GM19193 (cell line): ENCODE measurements around the gene DENND2D.

Experiments
- POLR2A ChIP-seq: IDR thresholded peaks from 4 replicates; pipeline ENCODE4 v1.6.1; 2011; ENCODE audit not compliant: insufficient read depth, insufficient read length; ENCODE audit errors: extremely low read depth

The DENND2D gene

GRCh38 chr1:111175349-111175748, 25.1 kb downstream of the DENND2D start:
- TF ChIP-seq POLR2A, result no peak

- TF ChIP-seq POLR2A, result no peak
Observed at GRCh38 chr1:111174070-111174469, 26.4 kb downstream of the DENND2D start.

DNA sequence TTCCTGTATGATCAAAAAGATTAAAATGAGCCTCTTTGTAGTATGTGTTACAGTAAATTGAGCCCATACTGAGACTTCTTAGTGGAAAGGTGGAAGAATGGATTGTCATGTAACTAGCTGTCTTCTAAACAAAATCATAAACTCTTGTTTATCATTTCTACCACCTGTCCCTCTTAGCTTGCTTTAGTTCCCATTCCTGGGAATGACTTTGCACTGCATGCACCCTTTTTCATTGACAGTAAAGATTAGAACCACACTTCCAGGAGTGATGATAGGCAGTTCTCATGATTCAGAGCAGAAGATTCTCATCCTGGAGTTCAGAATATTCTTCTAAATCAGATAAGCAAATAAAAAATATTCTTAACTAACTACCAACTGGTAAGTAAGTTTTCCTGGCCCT, 28.0 kb downstream of the DENND2D start:
- TF ChIP-seq POLR2A, result no peak

DNA sequence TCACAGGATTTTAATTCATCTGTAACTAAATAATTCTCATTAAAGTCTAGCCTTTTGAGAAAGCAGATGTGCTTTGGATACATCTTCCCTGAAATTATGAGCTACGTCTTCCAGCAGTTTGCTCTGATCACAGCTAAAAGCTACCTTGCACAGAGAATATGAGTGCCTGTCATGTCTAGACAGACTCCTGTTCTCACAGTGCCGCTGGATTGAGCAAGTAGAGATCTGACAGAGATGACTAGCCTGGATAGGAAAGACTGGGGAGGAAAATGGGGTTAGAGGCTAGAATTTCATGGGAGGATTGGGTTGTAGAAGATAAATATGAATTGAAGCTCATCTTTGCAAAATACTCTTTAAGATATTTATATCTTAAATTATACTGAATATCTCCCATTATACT, 36.3 kb downstream of the DENND2D start:
- TF ChIP-seq POLR2A, result no peak

- no peak for TF ChIP-seq POLR2A
Observed at GRCh38 chr1:111163363-111163762, 37.1 kb downstream of the DENND2D start.

GRCh38 chr1:111162488-111162880, 38.0 kb downstream of the DENND2D start:
- TF ChIP-seq POLR2A, result no peak

- TF ChIP-seq POLR2A, result no peak
Observed at GRCh38 chr1:111161843-111162487, 38.5 kb downstream of the DENND2D start.

DNA sequence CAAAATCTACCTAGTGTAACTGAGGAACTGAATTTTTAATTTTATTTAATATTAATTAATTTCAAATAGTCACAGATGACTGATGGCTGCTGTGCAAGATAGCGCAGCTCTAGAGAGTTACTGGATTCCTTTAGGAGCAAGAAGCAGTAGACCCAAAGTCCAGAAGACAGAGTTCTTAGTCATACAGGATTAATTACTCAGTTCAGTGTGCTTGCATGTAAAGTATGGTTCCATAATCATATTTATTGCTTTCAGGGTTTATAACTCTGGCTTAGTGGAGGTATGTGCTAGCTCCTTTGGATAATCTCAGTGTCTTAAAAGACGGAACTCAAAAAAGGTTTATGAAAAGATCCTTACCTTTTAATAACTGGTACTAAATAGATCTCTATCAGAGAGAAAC, 43.0 kb downstream of the DENND2D start:
- no peak for TF ChIP-seq POLR2A

DNA sequence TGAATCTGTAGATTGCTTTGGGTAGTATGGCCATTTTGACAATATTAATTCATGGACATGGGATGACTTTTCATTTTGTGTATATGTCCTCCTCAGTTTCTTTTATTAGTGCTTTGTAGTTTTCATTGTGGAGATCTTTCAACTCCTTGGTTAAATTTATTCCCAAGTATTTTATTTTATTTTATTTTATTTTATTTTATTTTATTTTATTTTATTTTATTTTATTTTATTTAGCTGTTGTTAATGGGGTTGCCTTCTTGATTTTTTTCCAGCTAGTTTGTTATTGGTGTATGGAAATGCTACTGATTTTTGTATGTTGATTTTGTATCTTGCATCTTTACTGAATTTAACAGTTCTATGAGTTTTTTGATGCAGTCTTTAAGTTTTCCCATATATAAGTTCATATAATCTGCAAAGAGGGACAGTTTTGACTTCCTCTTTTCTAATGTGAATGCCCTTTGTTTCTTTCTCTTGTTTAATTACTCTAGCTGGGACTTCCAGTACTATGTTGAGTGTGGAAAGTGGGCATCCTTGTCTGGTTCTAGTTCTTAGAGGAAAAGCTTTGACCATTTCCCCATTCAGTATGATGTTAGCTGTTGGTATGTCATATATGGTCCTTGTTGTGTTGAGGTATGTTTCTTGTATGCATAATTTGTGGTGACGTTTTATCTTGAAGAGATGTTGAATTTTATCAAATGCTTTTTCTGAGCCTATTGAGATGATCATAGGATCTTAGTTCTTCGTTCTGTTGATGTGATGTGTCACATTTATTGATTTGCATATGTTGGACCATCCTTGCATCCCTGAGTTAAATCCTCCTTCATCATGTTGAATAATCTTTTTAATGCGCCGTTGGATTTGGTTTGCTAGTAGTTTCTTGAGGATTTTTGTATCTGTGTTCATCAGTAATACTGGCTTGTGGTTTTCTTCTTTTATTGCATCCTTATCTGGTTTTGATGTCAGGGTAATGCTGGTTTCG, 46.1 kb downstream of the DENND2D start:
- no peak for TF ChIP-seq POLR2A

DNA sequence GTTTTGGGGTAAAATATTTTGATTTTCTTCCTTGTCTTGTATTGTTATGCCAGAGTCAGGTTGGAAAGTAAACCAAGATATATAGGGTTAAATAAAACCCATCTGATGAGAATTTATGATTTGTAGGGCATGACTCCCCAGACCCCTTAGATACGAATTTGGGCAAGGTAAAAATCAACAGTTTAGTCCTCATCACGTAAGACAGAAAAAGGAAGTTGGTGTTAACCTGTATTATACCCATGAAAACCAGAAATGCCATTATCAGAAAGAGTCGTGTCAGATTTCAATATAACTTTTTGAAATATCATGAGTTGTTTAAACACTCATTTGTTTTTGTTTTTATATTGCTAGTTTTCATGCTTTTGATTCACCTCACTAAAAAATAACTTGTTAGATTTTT, 48.6 kb downstream of the DENND2D start:
- TF ChIP-seq POLR2A, result no peak

DNA sequence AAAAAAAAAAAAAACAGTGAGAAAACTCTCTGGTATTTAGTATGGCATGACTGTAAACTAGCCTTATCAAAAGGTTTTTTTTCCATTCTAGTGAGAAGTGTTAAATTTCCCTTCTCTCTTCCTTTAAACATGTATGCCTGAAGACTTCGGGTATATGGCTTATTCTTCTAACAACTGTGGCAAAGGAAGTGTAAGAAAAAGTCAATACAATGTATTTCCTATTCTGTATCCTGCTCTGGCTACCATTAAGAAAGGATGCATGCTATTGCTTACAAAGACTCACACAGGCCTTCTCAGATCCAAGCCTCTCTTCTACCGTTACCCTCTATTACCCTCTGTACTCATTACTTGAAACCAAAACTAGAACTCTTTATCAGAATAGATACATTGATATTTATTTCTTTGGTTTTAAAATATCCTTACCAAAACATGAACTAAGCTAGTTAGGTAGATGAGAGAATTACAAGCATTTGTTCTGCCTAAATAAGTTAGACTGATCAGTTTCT, 52.0 kb downstream of the DENND2D start:
- TF ChIP-seq POLR2A, result no peak

GRCh38 chr1:111147948-111148347, 52.5 kb downstream of the DENND2D start:
- TF ChIP-seq POLR2A, result no peak

DNA sequence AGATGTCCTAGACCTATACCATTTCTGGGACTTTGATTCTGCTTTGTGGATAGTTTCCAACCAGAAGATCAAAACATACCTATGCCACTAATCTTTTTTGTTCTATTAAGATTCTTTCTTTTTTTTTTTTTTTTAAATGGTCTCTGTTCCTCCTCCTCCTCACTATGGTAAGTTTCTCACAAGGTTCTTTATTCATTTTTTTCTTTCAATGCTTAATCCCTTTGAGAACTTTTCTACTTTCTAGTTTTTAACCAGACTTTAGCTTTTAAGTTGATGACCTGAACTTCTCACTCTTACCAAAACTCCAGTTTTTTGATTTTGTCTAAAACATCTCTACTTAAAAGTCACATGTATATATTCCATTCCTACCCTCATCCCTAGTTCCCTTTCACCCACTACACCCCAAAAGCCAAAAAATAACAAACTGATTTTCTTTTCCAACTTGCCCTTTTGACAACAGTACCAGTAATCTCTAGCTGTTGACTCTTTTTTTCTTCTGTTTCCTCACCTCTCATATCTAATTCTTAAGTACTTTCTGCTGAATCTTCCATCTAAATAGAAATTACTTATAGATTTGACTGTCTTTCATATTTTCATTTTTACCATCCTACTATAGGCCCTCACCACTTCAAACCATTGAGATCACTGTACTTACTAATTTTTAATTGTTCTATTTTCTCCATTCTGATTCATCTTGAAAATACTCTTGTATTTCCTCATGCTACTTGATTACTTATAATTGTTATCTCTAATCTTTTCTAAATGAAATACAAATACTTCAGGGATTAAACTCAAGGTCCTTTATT, 54.3 kb downstream of the DENND2D start:
- no peak for TF ChIP-seq POLR2A

DNA sequence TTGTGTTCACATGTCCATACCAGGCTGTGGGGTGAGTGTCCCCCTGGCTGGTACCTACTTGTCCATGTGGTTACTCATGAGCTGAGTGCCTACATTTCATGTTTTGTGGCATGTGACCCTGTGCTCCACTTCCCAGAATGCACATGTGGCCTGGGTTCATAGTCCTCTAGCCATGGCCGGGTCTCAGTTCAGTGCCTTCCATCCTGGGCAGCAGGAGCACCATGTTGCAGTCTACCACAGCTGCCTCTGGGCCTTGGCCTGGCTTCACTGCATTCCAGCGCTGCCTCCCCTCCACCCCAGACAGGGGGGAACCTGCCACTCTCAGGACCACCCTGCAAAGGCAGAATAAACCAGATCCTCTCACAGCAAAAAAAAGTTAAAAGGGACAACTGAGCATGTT, 54.9 kb downstream of the DENND2D start:
- TF ChIP-seq POLR2A, result peak; percentile 11
